Midbrain (tissue), 1 donor: Measurements from ENCODE around the gene TPX2.
"Not testable (repeated sequence)": the region's sequence is repeated elsewhere in the genome, so short reads cannot be mapped to it uniquely, and the experiment has no call there.

Experiments used
- DNase-seq: peaks from one replicate; lab custom pipeline; 2025; lab: John Stamatoyannopoulos, UW

Gene TPX2

DNA sequence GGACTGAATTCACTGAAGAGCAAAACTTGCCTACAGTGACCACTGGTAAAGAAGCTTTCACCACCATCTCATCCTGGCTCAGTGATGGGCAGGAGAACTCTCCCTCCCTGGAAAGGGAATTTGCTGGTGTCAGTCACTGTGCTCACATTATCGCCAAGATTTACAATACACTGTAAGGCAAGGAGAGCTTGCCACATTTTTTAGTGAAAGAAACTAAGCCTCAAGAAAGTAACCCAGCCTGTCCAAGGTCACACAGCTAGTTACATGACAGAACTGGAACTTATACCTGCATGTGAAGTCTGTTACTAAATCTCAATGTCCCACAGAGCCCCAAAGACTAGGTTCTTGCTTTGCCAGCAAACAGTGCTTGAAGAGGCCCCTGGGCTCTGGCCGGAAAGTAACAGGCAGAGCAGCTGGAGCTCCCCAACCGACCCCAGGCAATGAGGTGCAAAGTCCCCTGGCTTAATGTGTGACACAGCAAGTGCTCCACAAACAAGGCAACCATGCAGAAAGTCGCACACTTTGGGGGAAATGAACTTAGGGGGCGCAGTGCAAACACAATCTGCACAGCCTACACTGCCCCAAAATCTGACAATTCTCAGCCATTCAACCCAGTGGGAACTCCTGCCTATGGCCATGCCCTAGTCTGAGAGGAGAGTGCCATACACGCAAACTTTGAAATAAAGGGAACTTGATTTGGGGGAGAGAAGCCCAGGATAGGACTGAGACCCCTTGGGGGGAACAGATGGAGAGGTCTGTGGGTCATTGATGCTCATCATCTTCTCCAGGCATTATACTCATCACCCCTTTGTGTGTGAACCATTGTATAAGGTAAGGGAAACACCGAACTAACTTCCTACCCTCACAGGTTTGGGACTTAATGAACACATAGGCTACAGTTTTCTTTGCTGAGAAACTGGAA is 18.3 kb upstream of the TPX2 start:
- DNase-seq = peak; percentile 49

DNA sequence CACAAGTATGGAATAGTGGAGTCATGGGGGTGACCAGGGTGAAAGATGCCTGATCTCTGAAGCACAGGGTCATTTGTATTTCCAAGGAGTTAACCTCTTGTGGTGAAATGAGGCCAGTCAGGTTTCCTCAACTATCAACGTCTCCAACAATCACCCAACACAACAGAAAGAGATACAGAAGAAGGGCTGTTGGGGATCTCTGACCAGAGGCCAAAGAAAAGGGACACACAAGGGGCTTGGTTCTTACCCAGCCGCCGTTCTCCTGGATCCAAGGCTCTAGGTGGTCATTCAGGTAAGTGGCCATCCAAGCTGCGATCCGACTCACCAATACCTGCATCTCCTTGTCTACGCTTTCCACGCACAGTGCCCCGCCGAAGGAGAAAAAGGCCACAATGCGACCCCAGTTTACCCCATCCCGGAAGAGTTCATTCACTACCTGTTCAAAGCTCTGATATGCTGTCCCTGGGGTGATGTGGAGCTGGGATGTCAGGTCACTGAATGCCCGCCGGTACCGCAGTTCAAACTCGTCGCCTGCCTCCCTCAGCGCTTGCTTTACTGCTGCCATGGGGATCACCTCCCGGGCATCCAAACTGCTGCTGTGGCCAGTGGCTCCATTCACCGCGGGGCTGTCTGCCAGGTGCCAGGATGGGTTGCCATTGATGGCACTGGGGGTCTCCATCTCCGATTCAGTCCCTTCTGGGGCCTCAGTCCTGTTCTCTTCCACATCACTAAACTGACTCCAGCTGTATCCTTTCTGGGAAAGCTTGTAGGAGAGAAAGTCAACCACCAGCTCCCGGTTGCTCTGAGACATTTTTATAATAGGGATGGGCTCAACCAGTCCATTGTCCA is 17.5 kb upstream of the TPX2 start:
- no peak for DNase-seq

GRCh38 chr20:31722257-31723068 is 16.6 kb upstream of the TPX2 start, which contains the start of gene BCL2L1:
TSS of gene BCL2L1 (minus strand) at chr20:31722868. CDS start at chr20:31722218, 650 bp downstream.
- DNase-seq = peak; percentile 85

GRCh38 chr20:31723069-31723318 is 16.1 kb upstream of the TPX2 start:
- DNase-seq = no peak

DNA sequence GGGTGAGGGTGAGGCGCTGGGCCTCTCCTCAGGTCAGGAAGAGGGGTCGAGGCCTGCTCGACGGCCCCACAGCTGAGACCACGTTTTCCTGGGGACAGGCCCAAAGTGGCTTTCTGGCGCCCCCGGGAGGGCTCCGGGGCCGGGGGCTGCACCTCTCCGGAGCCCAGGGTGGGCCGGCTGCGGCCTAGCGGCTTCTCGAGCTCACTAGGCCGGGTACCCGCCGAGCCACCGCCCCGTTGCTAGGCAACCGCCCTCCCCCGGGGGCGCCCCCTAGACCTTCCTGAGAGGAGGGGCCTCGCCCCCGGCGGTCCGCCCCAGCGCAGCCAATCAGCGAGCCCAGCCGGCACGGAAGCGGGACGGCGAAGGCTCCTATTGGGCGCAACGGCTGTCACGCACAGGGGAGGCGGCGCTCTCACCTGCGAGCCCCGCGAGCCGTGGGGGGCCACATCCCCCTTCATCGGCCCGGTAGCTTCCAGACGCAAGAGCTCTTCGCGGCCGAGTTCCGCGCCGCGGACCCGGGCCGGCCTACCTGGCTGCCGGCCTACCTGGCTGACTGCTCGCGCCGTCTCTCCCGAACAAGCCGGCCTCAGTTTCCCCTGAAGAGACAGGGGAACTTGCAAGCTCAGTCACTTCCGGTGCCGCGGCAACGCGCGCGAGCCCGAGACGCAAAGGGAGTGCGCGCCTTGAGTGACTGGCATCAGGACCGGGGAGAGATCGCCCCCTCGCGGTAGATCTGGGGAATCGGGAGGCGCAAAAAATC is 15.6 kb upstream of the TPX2 start:
- peak; percentile 98 for DNase-seq

DNA sequence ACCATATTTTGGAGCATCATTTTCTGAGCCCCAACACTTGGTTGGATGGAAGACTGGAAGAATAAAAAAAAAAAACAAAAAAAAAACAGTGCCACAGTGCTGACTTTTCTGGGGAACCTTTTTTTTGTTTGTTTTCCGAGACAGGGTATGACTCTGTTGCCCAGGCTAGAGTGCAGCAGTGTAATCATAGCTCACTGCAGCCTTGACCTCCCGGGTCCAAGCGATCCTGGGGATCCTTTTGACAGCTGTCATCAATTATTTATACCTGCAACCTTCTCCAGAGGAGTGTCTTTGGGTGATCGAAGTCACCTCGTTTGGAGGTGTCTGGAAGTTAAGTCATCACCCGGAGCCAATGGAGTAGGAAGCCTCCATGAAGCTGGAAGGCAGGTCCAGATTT is 7.8 kb upstream of the TPX2 start:
- no peak for DNase-seq

DNA sequence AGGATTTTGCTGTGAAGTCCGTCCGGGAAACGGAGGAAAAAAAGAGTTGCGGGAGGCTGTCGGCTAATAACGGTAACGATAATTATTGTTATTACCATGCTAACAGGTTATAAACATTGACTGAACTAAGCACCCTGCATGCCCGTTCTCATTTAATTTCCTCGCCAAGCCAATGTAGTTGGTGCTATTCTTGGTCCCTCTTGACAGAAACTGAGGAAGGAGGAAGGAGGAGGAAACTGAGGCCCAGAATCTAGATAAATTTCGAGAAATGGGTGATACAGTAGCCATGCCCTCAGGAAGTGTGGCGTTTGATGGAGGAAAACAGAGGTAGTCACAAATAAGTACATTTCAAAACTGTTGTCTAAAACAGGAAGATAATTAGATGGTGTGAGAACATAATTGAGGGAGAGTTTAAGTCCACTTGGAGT is 474 bp downstream of the TPX2 start:
- DNase-seq = no peak

- DNase-seq = no peak
These were observed 1.1 kb downstream of the TPX2 start for GRCh38 chr20:31740208-31740607.

GRCh38 chr20:31740656-31741323 is 1.7 kb downstream of the TPX2 start:
- DNase-seq = no peak

- DNase-seq = no peak
These were observed 7.2 kb downstream of the TPX2 start for GRCh38 chr20:31746068-31746878.

- DNase-seq = not testable (repeated sequence)
These were observed 7.9 kb downstream of the TPX2 start for GRCh38 chr20:31747028-31747427.

DNA sequence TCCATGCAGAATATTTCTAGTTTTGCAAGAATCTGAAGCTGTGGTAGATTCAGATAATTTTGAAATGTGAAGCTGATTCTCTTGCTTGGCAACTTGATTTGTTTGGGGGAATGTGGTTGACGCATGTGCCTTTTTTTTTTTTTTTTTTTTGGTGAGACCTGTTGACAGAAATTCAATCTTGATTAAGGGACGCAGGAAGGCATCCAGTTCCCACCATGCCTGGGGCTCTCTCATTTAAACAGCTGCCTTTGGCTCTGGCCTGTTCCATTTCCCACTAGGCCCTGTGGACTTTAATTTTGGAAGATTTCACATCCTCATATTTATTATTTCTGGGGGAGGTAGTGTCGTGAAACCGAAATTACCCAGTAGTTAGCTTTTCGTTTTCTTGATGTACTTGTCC is 8.6 kb downstream of the TPX2 start:
- DNase-seq = no peak

GRCh38 chr20:31749223-31749622 is 10.1 kb downstream of the TPX2 start:
- no peak for DNase-seq

GRCh38 chr20:31751126-31751525 is 12.0 kb downstream of the TPX2 start:
- no peak for DNase-seq

GRCh38 chr20:31757254-31757653 is 18.2 kb downstream of the TPX2 start:
- no peak for DNase-seq

- DNase-seq = no peak
These were observed 19.4 kb downstream of the TPX2 start for GRCh38 chr20:31758521-31758920.

DNA sequence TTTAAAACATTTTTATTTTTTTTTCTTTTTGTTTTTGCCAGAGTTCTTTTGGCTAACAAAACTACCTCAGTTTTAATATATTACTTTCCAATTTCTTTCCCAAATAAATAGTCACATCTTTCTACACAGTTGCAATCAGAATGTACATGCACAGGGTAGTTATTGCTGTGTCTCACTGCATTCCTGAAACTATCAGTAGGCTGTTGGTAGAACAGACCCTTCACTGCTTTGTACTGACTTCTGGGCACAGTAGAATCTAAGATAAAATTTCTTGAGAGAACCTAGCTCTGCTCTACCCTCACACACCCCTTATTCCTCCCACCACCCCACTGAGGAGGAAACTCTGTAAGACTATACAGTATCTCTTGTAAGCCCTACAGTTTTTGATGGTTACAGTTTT is 19.9 kb downstream of the TPX2 start:
- DNase-seq = no peak

DNA sequence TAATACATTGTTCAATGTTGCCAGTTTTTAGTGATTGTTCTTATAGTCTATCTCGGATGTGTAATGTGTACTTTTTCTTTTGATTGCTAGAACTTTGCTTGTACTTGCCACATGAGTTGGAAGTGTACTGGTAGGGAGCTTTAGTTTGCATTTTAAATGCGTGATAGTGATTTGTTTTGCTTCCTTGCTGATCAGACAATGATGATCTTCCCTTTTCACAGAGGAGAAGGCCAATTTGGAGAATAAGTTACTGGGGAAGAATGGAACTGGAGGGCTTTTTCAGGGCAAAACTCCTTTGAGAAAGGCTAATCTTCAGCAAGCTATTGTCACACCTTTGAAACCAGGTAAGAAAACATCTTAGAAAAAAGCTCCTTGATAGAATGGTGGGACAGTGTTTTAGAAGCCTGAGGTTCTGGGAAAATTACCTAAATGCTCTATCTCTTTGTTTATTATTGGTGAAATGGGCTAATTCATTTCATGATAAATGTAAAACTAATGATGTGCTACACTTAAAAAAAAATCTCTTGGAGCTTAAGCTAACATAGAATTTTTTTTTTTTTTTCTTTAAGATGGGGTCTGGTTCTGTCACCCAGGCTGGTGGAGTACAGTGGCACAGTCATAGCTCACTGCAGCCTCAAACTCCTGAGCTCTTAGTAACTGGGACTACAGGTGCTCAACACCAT is 20.9 kb downstream of the TPX2 start:
- no peak for DNase-seq

- DNase-seq = no peak
These were observed 21.6 kb downstream of the TPX2 start for GRCh38 chr20:31760519-31761240.
